IMR-90 (cell line): Measurements from ENCODE around the gene CDK14.

Experiments
- BHLHE40 ChIP-seq: fragments of 150-350 bp; IDR thresholded peaks from 2 replicates; pipeline ENCODE4 v1.6.1; 2016; ENCODE audit warnings: mild to moderate bottlenecking, low read depth, low read length
- CTCF ChIP-seq: conservative IDR thresholded peaks from 2 replicates; pipeline ENCODE4 v1.5.1; 2012; ENCODE audit warnings: mild to moderate bottlenecking, low read depth, low read length, improper control_type of control experiment
- ELK1 ChIP-seq: fragments of 150-350 bp; IDR thresholded peaks from 2 replicates; pipeline ENCODE4 v1.6.1; 2016; ENCODE audit warnings: low read depth, mild to moderate bottlenecking, low read length, moderate library complexity, borderline replicate concordance
- MXI1 ChIP-seq: IDR thresholded peaks from 2 replicates; pipeline ENCODE4 v1.6.1; 2012; ENCODE audit warnings: low read depth, mild to moderate bottlenecking, low read length, moderate library complexity, borderline replicate concordance
- POLR2A ChIP-seq: IDR thresholded peaks from 2 replicates; pipeline ENCODE4 v1.6.1; 2012; ENCODE audit warnings: mild to moderate bottlenecking, low read depth, low read length

GRCh38 chr7:90931986-90932916 is 336.1 kb downstream of the CDK14 start:
- TF ChIP-seq CTCF (no peak), BHLHE40 (no peak), ELK1 (no peak), POLR2A (no peak), MXI1 (no peak)
